Upper lobe of left lung (tissue), 6 donors: ENCODE measurements around the gene REL. TPM values are rescaled to one million over a fixed set of nuclear protein-coding genes. Genes with fewer than 3 reads are reported as not detected.

ENCODE experiments used
- ATAC-seq, 2 donors: fragments of 200-7000 bp; cut with Tn5 transposase; one replicate each; pipeline ENCODE4 v1.9.1; 2022; ENCODE audit warnings: mild to moderate bottlenecking in 2 of 2, moderate library complexity in 2 of 2; ENCODE audit not compliant: low FRiP score in 2 of 2
- DNase-seq, 2 donors: peaks; one replicate each; pipeline ENCODE4 v3.0.0-alpha.2; 2019 to 2020
- H3K27ac ChIP-seq, 4 donors: fragments of 200-600 bp; sonication (generic); one replicate each; pipeline ENCODE4 v1.5.1; 2016 to 2019
- H3K27me3 ChIP-seq, 4 donors: fragments of 200-600 bp; sonication (generic); one replicate each; pipeline ENCODE4 v1.5.1; 2017 to 2019
- H3K36me3 ChIP-seq, 4 donors: fragments of 200-600 bp; sonication (generic); one replicate each; pipeline ENCODE4 v1.5.1; 2016 to 2019
- H3K4me1 ChIP-seq, 4 donors: fragments of 200-600 bp; sonication (generic); one replicate each; pipeline ENCODE4 v1.5.1; 2018 to 2019
- H3K4me3 ChIP-seq, 4 donors: fragments of 200-600 bp; sonication (generic); one replicate each; pipeline ENCODE4 v1.5.1; 2017 to 2019; ENCODE audit warnings: mild to moderate bottlenecking in 2 of 4, moderate library complexity in 1 of 4
- H3K9me3 ChIP-seq, 4 donors: fragments of 200-600 bp; sonication (generic); one replicate each; pipeline ENCODE4 v1.5.1; 2018 to 2019
- CTCF ChIP-seq, 6 experiments: fragments of 450-650 bp in 4 of 6; fragments of 200-600 bp in 2 of 6; sonication (generic) in 2 of 6; IDR thresholded peaks; one replicate each; pipeline ENCODE4 v1.5.1; 2016 to 2019; ENCODE audit warnings: antibody characterized with exemption in 6 of 6
- EP300 ChIP-seq, 4 donors: sonication (generic); formaldehyde crosslinking; IDR thresholded peaks; one replicate each; pipeline ENCODE4 v1.5.1; 2017; ENCODE audit warnings: antibody characterized with exemption in 4 of 4, control low read depth in 2 of 4
- POLR2A ChIP-seq, 4 donors: fragments of 450-650 bp; IDR thresholded peaks; one replicate each; pipeline ENCODE4 v1.5.1; 2016 to 2017; ENCODE audit warnings: antibody characterized with exemption in 4 of 4, mild to moderate bottlenecking in 2 of 4
- POLR2AphosphoS5 ChIP-seq, 2 donors: sonication (generic); formaldehyde crosslinking; IDR thresholded peaks; one replicate each; pipeline ENCODE4 v1.5.1; 2017; ENCODE audit warnings: antibody characterized with exemption in 2 of 2
- WGBS, 2 donors: methylation state at CpG; one replicate each; pipeline ENCODE4 v1.1.5; 2017 to 2018; 5-methylcytosine and 5-hydroxymethylcytosine counted together
- small RNA-seq, 4 donors: library from RNA; depleted of rRNA; stranded (forward); fragments of <200 nt; gene quantifications; one replicate each; pipeline ENCODE3, GENCODE V24; 2016
- total RNA-seq, 6 donors: library from RNA; depleted of rRNA in 4 of 6; stranded (reverse); fragments of >200 nt in 4 of 6; gene quantifications; one replicate each; pipeline versions ENCODE4 v1.1.0 to v1.2.1, GENCODE V29; 2016 to 2021
- donor health status: DM: no; HTN: no; CAD: no; lungs with moderate emphysema.
- donor health status: DM: no; HTN: yes; CAD: no; lungs with severe emphysema.

REL gene
- total RNA-seq, 6 donors from 2014 or later: 17.8 to 49.5 (median 29.6) TPM

- 87 to 91% methylated on average over 5 of the region's 5 CpGs for WGBS, 2 donors
- no peak for TF ChIP-seq EP300 (IDR thresholded peaks at IDR 0.05)
- no peak for TF ChIP-seq POLR2AphosphoS5 (IDR thresholded peaks at IDR 0.05)
- TF ChIP-seq POLR2A (IDR thresholded peaks at IDR 0.05): no peak
- no peak for TF ChIP-seq CTCF (IDR thresholded peaks at IDR 0.05)
- H3K4me1 ChIP-seq: peaks cover 0 to 3% (median 0%) of the 10 kb centered on the region in 4 donors
- H3K27me3 ChIP-seq: no peaks in the 10 kb centered on the region
- H3K4me3 ChIP-seq: no peak overlapping the region
- no peak for DNase-seq
- peak in 1 of 2 donors; percentile 37 for ATAC-seq
- H3K9me3 ChIP-seq: no peaks in the 10 kb centered on the region
- no peak overlapping the region for H3K27ac ChIP-seq
- H3K36me3 ChIP-seq: no peaks in the 10 kb centered on the region
These were observed 92.3 kb downstream of the REL start for GRCh38 chr2:60973705-60974104.

- no peak overlapping the region for H3K27ac ChIP-seq
- WGBS, 2 donors: 98 to 99% methylated on average over 16 of the region's 16 CpGs
- ATAC-seq: peak in 1 of 2 donors; percentile 41
- H3K27me3 ChIP-seq: no peaks in the 10 kb centered on the region
- no peaks in the 10 kb centered on the region for H3K36me3 ChIP-seq
- no peak overlapping the region for H3K4me3 ChIP-seq
- peaks cover 0 to 3% (median 0%) of the 10 kb centered on the region in 4 donors for H3K4me1 ChIP-seq
- peak in 1 of 2 donors; percentile 31 for DNase-seq
- TF ChIP-seq POLR2AphosphoS5 (IDR thresholded peaks at IDR 0.05): no peak
- no peak for TF ChIP-seq POLR2A (IDR thresholded peaks at IDR 0.05)
- no peak for TF ChIP-seq CTCF (IDR thresholded peaks at IDR 0.05)
- TF ChIP-seq EP300 (IDR thresholded peaks at IDR 0.05): no peak
- H3K9me3 ChIP-seq: no peaks in the 10 kb centered on the region
These were observed 93.3 kb downstream of the REL start for GRCh38 chr2:60974652-60975051.

Small RNA genes lying within 50 kb of the gene (small RNA-seq; reads per million reads assigned to genes)
- gene RN7SL632P (0 reads per million in 4 donors), gene RNU4-51P (0 reads per million in 4 donors)

Other genes with a start within 250 kb of the REL start
- gene PAPOLG, start 125.3 kb upstream of the REL start, total RNA-seq: 10 to 100 TPM in 5 of 6 donors, 1 to 10 TPM in 1; 9.6 to 23.0 (median 12.8) TPM
- 10 to 100 TPM; 10.7 to 42.8 (median 28.6) TPM for gene PEX13, start 136.1 kb downstream of the REL start, total RNA-seq
- 10 to 100 TPM in 3 of 6 donors, 1 to 10 TPM in 3; 6.1 to 28.3 (median 10.3) TPM for gene PUS10, start 136.7 kb downstream of the REL start, total RNA-seq
- gene SANBR, start 184.3 kb downstream of the REL start, total RNA-seq: 10 to 100 TPM in 3 of 6 donors, 1 to 10 TPM in 3; 7.3 to 40.3 (median 9.0) TPM